GM21447 (cell line): ENCODE results near the gene MBD3.
A peak's percentile ranks its signal among the peaks of the same experiment; 100 is the strongest.

ENCODE experiments used
- ATAC-seq: cut with Tn5 transposase; IDR thresholded peaks from one replicate; pipeline ENCODE4 v1.9.1; 2021; ENCODE audit not compliant: unreplicated experiment

MBD3 gene

DNA sequence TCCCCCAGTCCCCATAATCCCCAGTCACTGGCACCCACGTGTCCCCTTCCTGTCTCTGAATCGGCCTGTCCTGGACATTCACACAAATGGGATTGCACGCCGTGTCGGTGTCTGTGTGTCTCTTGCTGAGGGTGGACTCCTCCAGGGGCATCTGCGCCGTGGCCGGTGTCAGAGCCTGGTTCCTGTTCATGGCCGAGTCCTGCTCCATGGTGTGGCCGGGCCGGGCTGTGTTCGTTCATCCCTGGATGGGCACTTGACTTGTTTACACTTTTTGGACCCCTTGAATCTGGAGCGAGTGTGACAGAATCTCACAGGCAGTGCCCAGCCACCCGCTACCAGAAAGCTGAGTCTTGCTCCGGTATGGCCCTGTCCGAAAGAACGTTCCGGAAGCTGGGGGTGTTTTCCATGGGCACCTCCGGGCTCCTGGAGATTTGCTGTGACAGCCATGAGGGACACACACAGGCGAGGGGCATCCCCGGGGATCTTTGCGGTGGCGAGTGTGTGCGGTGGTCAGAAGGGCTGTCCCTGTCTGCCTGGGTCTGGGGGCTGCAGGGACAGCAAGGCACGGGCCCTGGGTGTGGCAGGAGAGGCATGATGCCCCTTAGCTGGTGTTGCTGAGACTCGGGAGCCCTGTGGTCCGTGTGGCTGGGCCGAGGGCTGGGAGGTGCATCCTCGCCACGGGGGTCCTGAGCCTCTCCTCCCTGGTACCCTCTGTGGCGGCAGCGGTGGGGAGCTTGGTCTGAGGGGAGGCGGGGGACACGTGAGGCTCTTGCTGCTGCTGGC is 18.1 kb downstream of the MBD3 start:
- no peak for ATAC-seq

DNA sequence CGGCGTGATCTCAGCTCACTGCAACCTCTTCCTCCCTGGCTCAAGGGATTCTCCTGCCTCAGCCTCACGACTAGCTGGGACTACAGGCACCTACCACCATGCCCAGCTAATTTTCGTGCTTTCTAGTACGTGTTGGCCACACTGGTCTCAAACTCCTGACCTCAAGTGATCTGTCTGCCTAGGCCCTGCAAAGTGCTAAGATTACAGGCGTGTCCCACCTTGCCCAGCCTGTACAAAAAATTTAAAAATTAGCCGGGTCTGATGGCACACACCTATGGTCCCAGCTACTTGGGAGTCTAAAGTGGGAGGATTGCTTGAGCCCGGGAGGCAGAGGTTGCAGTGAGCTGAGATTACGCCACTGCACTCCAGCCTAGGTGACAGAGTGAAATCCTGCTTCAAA is 19.9 kb downstream of the MBD3 start:
- ATAC-seq = no peak

DNA sequence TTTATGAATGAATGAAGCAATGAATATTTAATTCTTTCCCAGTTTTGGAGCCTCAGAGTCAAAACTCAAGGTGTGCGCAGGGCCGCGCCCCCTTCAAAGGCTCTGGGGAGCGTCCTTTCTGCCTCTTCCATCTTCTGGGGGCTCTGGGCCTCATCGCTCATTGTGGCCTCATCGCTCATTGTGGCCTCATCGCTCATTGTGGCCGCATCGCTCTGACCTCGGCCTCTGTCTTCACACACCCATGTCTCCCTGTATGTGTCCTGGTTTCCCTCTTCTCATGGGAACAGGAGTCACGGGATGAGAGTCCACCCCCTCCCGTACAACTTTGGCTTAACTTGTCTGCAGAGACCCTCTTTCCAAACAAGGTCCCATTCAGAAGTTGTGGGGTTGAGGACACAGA is 21.3 kb downstream of the MBD3 start:
- no peak for ATAC-seq

DNA sequence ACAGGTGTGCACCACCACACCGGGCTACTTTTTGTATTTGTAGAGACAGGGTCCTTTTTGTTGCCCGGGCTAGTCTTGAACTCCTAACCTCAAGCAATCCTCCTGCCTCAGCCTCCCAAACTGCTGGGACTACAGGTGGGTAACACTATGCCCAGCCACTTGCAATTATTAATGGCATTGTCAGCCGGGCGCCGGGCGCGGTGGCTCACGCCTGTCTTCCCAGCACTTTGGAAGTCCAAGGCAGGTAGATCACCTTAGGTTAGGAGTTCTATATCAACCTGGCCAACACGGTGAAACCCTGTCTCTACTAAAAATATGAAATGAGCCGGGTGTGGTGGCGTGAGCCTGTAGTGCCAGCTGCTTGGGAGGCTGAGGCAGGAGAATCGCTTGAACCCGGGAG is 21.8 kb downstream of the MBD3 start:
- no peak for ATAC-seq

DNA sequence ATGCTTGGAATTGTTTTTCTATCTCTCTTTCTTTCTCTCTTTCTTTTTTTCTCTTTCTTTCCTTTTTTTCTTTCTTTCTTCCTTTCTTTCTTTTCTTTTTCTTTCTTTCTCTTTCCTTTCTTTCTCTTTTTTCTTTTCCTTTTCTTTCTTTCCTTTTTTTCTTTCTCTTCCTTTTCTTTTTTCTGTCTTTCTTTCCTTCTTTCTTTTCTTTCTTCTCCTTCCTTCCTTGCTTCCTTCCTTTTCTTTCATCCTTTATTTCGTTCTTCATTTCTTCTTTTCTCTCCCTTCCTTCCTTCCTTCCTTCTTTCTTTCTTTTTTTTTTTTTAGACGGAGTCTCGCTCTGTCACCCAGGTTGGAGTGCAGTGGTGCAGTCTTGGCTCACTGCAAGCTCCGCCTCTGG is 22.7 kb downstream of the MBD3 start:
- ATAC-seq = no peak

DNA sequence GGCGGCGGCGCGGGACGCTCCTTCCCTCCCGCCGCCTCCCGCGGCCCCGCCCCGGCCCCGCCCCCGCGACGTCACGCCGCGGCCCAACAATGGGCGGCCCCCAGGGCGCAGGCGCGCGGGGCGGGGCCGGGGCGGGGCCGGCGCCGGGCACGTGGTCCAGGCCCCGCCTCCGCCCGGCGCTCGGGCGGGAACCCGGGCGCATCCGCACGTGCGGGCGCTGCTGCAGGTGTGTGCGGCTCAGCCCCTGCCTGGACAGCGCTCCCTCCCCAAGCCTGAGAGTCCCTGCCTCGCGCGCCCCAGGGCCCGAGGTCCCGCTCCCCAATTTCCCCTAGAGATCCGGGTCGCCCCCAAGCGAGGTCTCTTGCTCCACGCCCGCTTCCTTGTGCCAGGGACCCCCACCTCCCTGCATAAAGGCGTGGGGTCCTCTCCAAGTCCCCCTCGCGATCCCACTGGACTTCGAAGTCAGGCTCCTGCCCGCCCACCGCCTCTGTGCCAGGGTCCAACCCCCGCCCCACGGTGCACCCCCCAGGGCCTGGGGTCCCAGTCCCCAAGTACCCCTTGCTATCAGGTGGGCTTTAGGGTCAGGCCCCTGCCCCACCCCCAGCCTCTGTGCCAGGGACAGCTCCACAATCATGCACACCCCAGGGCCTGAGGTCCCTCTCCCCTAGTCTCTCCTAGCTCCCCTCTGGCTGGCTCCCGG is 24.2 kb downstream of the MBD3 start, which contains the start of gene MEX3D:
Gene MEX3D, minus strand, starts transcription at position 6 of the 700 bp plus-strand sequence. CDS start 267 bp downstream, outside the sequence.
- peak; percentile 60 for ATAC-seq

DNA sequence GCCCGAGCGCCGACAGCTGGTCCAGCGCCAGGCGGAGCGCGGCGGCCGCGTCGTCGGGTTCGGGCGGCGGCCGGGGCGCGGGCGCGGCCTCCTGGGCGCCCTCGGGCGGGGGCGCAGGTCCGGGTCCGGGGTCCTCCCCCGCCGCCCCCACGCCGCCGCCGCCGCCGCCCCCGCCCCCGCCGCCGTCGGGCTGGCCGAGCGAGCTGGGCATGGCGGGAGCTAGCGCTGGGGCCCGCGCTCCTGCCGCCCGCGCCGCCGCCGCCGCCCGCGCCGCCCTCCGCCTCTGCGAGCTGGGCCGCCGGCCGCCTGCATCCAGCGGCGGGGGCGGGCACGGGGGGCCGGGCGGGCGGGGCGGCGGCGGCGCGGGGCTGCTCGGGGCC is 24.8 kb downstream of the MBD3 start:
- ATAC-seq = no peak

DNA sequence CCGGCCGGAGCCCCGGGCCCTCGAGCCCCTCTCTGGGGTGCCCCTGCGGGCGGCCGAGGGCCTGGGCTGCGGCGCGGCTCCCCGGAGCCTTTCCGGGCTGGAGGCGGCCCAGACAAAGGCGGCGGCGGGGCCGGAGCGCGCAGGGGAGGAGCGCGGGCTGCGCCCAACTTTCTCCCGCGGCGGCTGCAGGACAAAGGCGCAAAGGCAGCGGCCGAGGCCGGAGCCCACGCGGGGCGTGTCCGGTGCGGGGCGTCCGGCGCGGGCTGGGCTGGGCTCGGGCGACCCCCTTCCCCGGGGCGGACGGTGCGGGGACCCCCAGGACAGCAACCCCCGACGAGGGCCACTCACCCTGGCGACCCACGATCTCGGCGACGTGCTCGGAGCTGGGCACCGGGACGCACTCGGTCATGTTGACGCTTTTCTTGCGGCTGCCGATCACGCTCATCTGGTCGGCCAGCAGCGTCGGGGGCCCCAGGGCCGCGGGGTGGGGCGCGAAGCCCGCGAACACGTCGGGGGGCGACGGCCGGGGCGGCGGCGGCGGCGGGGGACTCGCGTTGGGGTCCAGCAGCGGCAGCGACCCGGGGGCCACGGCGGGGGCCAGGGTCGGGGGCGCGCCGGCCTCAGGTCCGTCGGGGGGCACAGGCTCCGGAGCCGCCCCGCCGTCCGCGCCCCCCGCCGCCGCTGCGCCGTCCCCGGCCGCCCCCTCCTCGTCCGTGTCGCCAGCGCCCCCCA is 25.4 kb downstream of the MBD3 start:
- ATAC-seq = no peak

DNA sequence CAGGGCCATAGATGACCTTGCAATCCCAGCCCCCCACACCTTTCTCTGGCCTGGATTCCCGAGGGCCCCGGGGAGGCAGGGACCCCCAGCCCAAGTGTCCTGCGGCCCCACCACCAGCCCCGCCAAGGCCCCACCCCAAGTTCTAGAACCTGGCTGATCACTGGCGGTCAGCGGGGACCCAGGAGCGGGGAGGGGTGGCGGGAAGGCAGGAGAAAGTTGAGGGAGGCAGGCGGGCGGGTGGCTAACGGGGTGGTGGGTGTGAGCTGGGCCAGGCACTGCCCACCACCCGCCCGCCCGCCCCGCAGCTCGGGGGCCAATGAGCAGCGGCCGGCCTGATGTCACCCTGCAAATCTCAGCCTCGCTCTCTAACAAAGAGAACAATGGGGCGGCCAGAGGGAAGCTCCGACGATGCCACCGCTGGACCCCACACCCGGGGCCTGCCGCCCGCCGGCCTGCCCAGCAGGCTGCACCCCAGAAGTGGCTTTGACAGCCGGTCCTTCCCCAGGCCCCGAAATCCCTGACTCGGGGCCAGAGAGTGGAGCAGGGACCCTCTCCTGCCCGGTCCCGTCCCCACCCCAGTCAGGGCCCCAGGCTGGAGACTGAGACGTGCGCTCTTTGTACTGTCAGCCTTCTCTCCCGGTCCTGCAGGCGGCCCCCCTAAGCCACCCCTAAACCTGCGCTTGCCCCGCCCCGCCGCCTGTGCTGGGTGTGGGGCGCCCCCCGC is 26.1 kb downstream of the MBD3 start:
- ATAC-seq = no peak

DNA sequence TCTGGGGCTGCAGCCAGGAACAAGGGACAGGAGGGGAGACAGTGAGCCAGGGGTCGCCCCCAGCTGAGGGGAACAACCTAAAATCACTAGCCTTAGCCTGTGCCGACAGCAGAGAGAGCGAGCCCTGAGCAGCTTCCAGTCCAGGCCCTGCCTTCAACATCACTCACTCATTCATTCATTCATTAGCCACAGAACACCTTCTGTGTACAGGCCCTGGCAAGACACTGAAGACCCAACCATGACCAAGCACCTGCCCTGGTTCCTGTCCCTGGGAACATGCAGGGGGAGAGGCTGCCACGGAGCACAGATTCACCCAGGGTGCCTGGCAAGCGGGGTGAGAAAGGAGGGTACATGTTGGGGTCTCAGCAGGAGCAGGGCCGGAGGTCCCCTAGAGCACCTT is 29.4 kb downstream of the MBD3 start:
- ATAC-seq = no peak

DNA sequence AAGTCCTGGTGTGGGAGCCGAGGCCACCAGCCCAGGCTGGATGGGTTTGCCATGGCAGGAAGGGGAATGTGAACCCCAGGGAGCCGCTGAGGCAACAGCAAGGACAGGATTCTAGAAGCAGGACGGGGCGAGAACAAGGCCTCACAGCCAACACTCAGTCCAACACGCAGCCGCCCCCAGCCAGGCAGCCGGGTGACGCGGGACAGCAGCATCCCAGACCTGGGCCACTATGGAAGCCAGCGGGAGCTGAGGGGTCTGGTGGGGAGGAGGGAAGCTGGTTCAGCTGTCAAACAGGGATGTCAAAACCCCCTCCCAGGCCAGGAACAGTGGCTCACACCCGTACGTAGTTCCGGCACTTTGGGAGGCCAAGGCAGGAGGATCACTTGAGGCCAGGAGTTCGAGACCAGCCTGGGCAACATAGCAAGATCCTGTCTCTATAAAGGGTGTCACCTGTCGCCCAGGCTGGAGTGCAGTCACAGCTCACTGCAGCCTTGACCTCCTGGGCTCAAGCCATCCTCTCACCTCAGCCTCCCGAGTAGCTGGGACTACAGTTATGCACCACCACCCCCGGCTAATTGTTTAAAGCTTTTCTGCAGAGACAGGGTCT is 31.3 kb downstream of the MBD3 start:
- no peak for ATAC-seq

DNA sequence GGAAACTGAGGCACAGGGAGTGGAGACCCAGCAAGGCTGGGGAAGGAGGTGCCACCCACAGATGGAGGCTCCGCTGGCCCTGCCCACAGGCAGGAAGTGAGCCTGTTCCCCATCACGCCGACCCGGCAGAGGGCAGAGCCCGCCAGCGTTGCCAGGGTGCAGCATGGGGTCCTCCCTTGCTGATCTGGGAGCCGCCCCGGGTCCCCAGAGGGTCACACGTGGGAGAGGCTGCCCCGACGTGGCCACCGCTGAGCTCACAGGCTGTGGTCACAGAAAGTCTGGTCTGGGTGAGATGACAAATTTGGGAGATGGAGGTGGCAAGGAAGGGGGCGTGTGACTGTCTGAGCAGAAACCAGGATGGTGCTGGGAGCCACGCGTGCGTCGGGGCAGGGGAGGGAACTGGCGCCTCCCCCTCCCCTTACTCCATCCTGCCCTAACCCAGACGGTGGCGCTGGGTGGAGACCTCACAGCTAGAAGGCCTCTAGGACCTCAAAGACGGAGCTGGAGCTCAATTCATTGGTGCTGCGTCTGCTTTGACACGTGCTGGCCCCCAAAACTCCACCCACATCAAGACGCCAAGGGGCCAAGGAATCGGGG is 32.3 kb downstream of the MBD3 start:
- no peak for ATAC-seq

DNA sequence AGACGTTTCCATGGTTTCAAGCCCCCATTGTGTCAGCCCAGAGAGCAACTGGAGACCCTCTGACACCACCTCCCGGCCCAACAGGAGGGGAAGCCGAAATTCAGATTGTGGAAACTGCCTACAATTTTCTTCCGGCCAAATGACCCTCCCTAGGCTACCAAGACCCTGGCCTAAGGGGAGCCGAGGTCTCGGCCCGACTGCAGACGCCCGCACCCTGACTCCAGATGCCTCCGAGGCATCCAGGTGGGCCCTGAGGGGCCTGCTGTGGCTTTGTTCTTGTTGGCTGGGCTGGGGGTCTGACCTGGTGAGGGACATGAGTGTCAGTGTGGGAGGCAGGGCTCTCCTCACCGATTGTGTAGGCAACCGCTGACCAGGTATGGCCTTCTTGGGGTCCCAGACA is 34.1 kb downstream of the MBD3 start:
- ATAC-seq = no peak

DNA sequence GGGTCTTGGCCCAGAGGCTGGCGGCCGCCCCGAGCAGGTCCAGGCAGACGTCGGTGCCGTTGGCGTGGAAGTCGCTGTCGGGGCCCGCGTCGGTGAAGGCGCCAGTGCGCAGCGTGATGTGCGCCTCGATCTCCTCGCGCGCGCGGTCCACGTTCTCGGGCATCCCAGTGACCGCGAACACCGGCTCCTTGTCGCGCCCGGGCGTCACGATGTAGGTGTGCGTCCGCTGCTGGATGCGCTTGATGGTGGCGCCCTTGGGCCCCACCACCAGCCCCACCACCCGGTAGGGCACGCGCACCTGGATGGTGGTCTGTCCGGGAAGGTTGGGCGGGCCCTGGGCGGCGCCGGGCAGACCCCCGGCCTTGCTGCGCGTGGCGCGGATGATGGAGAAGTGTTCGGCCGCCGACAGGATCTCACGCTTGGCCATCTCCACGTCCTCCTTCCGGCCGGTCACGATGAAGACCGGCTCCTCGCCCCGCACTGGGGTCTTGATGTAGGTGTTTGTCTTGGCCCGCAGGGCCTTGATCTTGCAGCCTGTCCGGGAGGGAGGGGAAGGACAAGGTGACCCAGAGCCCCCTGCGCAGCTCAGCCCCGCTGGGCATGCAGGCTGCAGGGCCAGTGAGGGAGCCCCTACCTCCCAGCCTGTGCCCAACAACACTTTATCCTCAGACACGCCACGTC is 36.1 kb downstream of the MBD3 start:
- no peak for ATAC-seq

DNA sequence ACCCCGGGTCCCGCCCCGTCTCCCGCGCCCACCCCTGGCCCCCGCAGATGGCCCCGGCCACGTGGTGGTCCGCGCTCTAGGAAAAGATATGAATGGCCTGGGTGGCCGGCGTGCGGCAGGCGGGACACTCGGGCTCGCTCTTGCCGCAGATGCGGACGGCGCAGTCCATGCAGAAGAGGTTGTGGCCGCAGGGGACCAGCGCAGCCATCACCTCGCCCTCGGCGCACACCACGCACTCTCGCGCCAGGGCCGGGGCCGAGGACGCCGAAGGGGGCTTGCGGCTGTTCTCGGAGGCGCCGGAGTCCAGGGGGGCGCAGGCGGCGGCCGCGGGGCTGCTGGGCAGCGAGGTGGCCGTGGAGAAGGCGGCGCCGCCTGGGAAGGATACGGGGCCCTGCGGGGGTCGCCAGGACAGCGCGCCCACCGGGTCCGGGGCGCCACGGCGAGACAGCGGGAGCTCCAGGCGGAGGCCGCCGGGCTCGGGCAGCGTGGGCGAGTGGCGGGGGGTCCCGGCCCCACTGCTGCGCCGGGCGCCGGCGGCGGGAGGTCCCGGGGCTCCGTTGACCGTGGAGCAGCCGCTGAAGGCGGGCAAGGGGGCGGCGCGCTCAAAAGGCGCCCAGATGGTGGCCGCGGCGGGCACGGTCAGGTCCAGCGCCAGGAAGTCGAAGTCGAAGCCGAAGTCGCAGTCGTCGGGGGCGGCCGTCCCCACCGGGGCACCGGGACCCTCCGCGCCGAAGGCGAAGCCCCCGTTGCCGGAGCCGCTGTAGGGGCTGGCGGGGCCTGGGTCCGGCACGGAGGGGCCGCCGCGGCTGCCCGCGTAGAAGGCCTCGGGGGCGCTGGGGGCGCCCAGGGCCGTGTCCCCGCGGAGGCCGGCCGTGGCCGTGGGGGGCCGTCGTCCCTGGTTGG is 36.9 kb downstream of the MBD3 start:
- no peak for ATAC-seq

DNA sequence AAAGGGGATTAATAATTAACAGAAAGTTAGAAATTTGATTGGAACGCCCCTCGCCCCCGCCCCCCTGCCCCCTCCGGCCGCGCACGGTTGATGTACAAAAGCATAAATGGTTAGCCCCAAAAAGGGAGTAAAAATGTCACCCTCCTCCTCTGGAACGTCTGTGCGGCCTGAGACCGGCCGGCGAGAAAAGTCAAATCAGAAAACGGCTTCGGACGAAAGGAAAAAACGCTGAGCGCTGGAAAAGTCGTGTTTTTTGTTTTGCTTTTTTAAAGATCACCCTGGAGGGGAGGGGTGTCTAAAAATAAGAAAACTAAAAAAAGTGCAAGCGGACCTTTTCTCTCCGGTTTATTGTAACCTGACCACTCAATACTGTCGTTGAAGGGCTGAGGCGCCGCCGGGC is 37.7 kb downstream of the MBD3 start:
- no peak for ATAC-seq

DNA sequence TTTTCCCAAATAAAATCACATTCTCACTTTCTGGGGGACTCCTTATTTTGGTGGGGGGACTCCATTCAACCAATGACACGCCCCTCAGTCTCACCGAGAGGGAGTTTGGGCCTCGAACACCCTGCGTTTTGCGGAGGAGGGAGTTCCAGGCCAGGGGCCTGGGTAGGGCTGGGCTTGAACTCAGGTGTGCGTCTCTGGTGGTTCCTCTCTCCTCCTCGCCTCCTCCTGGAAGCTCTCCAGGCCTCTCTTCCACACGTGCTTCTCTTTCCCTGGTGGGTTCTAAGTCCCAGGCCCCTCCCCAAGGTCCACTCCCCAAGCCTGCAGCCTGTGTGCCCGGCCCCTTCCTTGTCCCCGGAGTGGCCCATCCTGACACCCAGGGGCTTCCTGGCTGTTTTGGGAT is 39.2 kb downstream of the MBD3 start:
- ATAC-seq = no peak

DNA sequence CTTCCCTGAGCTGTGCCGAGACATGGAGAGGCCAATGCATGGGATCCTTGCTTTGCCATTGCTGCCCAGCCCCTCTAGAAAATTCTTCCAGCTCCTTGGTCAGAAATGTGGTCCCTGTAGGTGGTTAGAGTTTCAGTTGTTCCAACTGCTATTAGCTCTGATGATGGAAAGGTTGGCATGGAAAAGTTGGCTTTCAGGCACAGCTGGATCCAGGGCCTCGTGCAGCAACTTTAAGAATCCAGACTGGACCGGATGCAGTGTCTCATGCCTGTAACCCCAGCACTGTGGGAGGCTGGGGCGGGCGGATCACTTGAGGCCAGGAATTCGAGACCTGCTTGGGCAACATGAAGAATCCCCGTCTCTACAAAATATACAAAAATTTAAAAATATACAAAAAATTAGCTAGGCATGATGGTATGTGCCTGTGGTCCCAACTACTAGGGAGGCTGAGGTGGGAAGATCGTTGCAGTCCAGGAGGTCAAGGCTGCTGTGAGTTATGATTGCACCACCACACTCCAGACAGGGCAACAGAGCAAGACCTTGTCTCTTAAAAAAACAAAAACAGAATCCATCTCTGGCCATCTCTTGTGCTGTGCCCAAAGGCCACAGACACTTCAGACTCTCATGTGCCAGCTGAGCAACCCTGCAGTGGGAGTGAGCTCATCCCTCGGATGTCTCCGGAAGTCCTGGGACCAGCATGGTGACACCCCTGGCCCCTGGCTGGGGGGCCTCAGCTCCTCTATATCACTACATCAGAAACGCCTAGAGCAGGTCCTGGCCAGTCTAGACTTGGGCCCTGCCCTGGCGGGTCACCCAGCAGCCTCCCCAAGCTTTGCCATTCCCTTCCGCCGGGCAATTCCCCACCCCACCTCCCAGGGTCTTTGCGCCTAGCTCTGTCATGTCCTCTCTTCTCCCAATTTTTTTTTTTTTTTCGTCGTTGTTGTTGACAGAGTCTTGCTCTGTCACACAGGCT is 41.3 kb downstream of the MBD3 start:
- ATAC-seq = no peak
